Pancreas (tissue), 10 donors: ENCODE results near the gene DSCAM. TPM values are rescaled to one million over a fixed set of nuclear protein-coding genes. Genes with fewer than 3 reads are reported as not detected.

ENCODE experiments used
- ATAC-seq, 4 donors: fragments of 200-7000 bp; cut with Tn5 transposase; one replicate each; pipeline versions ENCODE4 v1.8.0 to v1.9.1; 2020; ENCODE audit warnings: mild to moderate bottlenecking in 4 of 4, moderate library complexity in 4 of 4
- DNase-seq, 6 donors: peaks; one replicate each; pipeline ENCODE4 v3.0.0-alpha.2; 2020
- FAIRE-seq: peaks from 2 replicates; lab custom pipeline; 2012; peaks lifted over from hg19 to GRCh38; lab: Jason Lieb, UNC
- H3K27ac ChIP-seq, 4 donors: fragments of 200-600 bp; sonication (generic); 1 replicate in 3 of 4; 2 replicates in 1 of 4; pipeline versions ENCODE4 v1.5.0 to v1.8.0; 2020
- H3K27me3 ChIP-seq, 4 donors: fragments of 200-600 bp; one replicate each; pipeline ENCODE4 v1.8.0; 2021
- H3K36me3 ChIP-seq, 3 donors: fragments of 200-600 bp; sonication (generic) in 1 of 3; one replicate each; pipeline versions ENCODE4 v1.5.0 to v1.8.0; 2020 to 2021
- H3K4me1 ChIP-seq, 3 donors: fragments of 200-600 bp; one replicate each; pipeline ENCODE4 v1.8.0; 2021
- H3K4me3 ChIP-seq, 4 donors: fragments of 200-600 bp; sonication (generic) in 2 of 4; one replicate each; pipeline versions ENCODE4 v1.5.0 to v1.8.0; 2020 to 2021
- H3K9me3 ChIP-seq, 4 donors: fragments of 200-600 bp; one replicate each; pipeline ENCODE4 v1.8.0; 2021
- WGBS, 2 donors: extraction: QIAGEN DNeasy Blood & Tissue Kit; methylation state at CpG; one replicate each; pipeline ENCODE4 v1.1.7; 2013; 5-methylcytosine and 5-hydroxymethylcytosine counted together
- intact Hi-C, 3 donors: fragments of 100-400 bp; cut with DNase I; formaldehyde crosslinking; loops; one replicate each; pipeline versions ENCODE4 v1.11.1 to v1.14.2; 2022
- polyA plus RNA-seq, 2 donors: library from polyadenylated mRNA; stranded (reverse); fragments of 200-250 nt; gene quantifications; one replicate each; pipeline ENCODE4 v1.2.3, GENCODE V29; 2013
- total RNA-seq, 6 donors: library from RNA; stranded (reverse); fragmentation: NEBNext Ultra II Directional in 4 of 6; extraction: Animal tissue kit (Norgen Biotek cat#: 25700) in 4 of 6; gene quantifications; one replicate each; pipeline versions ENCODE4 v1.2.1 to v1.2.4, GENCODE V29; 2021 to 2023
- TF ChIP-seq, protein P1 (sequence below), 4 donors: fragments of 200-600 bp; sonication (generic) in 3 of 4; IDR thresholded peaks; one replicate each; pipeline versions ENCODE4 v1.5.0 to v1.8.0; 2021; ENCODE audit warnings: antibody characterized with exemption in 4 of 4
- donor health status: healthy with polysubstance abuse.
- donor health status: DM: no; HTN: no; CAD: no; lungs with moderate emphysema.
- donor health status: DM: no; HTN: no; CAD: no.
- donor health status: control.
- donor health status: control.
- donor health status: Bipolar disorder and iron deficiency.
- donor health status: DM: yes; HTN: yes; CAD: no.
- donor health status: DM: no; HTN: no; CAD: no.
- donor health status: DM: no; HTN: no; CAD: no.
- donor health status: DM: yes; HTN: yes; CAD: no.

The DSCAM gene
- total and polyA plus RNA-seq, 8 donors: 0.05 to 0.77 (median 0.14) TPM

DNA sequence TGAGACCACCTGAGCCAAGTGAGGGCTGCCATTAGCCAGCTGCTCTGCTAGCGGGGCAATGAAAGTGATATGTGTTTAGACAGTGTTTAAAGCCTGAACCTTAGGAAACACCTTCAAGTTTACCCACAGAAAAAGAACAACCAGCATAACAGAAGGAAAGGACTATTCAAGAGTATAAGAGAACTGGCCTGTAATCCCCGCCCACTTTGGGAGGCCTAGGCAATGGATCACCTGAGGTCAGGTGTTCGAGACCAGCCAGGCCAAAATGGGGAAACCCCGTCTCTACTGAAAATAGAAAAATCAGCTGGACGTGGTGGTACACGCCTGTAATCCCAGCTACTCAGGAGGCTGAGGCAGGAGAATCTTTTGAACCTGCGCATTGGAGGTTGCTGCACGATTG lies 830.3 kb downstream of the DSCAM start:
- ATAC-seq: no peak
- Histone ChIP-seq H3K27ac (no peak overlapping the region), H3K4me1 (no peaks in the 10 kb centered on the region), H3K4me3 (no peak overlapping the region), H3K36me3 (no peaks in the 10 kb centered on the region), H3K27me3 (no peaks in the 10 kb centered on the region), H3K9me3 (no peaks in the 10 kb centered on the region)
- no peak for FAIRE-seq
- WGBS, 2 donors: 80 to 86% methylated on average over 8 of the region's 8 CpGs
- DNase-seq: no peak
- TF ChIP-seq, protein P1, sequence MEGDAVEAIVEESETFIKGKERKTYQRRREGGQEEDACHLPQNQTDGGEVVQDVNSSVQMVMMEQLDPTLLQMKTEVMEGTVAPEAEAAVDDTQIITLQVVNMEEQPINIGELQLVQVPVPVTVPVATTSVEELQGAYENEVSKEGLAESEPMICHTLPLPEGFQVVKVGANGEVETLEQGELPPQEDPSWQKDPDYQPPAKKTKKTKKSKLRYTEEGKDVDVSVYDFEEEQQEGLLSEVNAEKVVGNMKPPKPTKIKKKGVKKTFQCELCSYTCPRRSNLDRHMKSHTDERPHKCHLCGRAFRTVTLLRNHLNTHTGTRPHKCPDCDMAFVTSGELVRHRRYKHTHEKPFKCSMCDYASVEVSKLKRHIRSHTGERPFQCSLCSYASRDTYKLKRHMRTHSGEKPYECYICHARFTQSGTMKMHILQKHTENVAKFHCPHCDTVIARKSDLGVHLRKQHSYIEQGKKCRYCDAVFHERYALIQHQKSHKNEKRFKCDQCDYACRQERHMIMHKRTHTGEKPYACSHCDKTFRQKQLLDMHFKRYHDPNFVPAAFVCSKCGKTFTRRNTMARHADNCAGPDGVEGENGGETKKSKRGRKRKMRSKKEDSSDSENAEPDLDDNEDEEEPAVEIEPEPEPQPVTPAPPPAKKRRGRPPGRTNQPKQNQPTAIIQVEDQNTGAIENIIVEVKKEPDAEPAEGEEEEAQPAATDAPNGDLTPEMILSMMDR (IDR thresholded peaks at IDR 0.05): no peak
- intact Hi-C loops: no loop called here

DNA sequence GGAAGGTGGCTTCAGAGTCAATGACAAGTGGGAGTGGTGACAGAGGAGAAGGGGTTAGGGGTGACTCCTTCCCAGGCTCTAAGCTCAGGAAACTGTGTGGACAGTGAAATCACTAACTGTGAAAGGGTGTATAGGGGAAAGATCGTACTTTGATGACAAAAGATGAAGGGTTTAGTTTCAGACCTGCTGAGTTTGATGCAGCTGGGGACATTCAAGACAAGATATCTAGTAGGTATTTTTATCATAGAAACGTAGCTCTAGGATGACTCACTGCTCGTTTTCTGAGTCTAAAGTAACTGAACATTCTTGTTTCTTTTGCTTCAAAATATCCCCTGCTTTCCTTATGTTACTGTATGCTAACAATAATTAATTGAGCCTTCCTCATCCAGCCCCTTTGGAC lies 830.7 kb downstream of the DSCAM start:
- Histone ChIP-seq H3K4me3 (no peak overlapping the region), H3K27ac (no peak overlapping the region), H3K27me3 (no peaks in the 10 kb centered on the region), H3K36me3 (no peaks in the 10 kb centered on the region), H3K4me1 (no peaks in the 10 kb centered on the region), H3K9me3 (no peaks in the 10 kb centered on the region)
- 49 to 60% methylated on average over 3 of the region's 3 CpGs for WGBS, 2 donors
- TF ChIP-seq, protein P1 (IDR thresholded peaks at IDR 0.05): no peak
- FAIRE-seq (no peak), ATAC-seq (no peak), DNase-seq (no peak)
- intact Hi-C loops: no loop called here

DNA sequence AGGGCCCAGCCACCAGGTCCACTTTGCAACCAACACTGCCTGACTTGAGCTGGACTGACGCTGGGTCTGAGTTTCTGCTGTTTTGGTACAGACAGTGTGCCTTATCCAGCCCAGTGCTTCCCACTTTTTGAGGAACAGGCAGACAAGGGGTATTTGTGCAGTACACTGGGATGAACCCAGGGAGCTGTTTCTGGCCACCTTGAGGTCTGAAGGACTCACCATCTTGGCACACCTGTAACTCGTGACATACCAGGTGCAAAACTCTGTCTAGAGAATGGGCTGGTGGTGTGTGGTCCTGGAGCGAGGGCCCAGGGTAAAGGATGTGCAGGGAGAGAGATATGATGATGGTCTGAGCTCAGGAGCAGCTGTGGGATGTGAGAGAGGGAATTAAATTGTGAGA lies 831.1 kb downstream of the DSCAM start:
- TF ChIP-seq, protein P1 (IDR thresholded peaks at IDR 0.05): no peak
- intact Hi-C loops: no loop called here
- 61 to 77% methylated on average over 3 of the region's 3 CpGs for WGBS, 2 donors
- H3K4me1 ChIP-seq: no peaks in the 10 kb centered on the region
- ATAC-seq (no peak), DNase-seq (no peak), FAIRE-seq (no peak)
- no peak overlapping the region for H3K4me3 ChIP-seq
- H3K36me3 ChIP-seq: no peaks in the 10 kb centered on the region
- H3K27me3 ChIP-seq: no peaks in the 10 kb centered on the region
- H3K9me3 ChIP-seq: no peaks in the 10 kb centered on the region
- H3K27ac ChIP-seq: no peak overlapping the region

DNA sequence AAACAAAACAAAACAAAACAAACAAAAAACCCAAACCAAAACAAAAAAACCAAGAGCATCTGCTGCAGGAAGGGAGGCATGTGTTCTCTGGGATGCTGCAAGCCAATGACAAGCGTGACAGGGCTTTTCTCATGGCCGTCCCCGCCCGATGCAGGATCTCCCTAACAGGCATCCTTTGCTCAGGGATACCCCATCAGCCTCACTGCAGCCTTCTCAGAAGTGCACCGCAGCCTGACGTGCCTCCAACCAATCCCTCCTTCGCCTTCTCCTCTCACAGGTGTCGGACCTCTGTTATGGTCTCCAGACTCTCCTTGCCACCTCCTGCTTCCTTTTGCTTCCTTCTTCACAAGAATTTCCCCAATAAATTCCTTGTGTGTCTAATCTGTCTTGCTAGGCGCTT lies 832.6 kb downstream of the DSCAM start:
- intact Hi-C loops: no loop called here
- Histone ChIP-seq H3K9me3 (no peaks in the 10 kb centered on the region), H3K4me3 (no peak overlapping the region), H3K27me3 (no peaks in the 10 kb centered on the region), H3K27ac (no peak overlapping the region), H3K4me1 (no peaks in the 10 kb centered on the region), H3K36me3 (no peaks in the 10 kb centered on the region)
- no peak for FAIRE-seq
- TF ChIP-seq, protein P1 (IDR thresholded peaks at IDR 0.05): no peak
- no peak for DNase-seq
- no peak for ATAC-seq
- 76 to 87% methylated on average over 9 of the region's 9 CpGs for WGBS, 2 donors

DNA sequence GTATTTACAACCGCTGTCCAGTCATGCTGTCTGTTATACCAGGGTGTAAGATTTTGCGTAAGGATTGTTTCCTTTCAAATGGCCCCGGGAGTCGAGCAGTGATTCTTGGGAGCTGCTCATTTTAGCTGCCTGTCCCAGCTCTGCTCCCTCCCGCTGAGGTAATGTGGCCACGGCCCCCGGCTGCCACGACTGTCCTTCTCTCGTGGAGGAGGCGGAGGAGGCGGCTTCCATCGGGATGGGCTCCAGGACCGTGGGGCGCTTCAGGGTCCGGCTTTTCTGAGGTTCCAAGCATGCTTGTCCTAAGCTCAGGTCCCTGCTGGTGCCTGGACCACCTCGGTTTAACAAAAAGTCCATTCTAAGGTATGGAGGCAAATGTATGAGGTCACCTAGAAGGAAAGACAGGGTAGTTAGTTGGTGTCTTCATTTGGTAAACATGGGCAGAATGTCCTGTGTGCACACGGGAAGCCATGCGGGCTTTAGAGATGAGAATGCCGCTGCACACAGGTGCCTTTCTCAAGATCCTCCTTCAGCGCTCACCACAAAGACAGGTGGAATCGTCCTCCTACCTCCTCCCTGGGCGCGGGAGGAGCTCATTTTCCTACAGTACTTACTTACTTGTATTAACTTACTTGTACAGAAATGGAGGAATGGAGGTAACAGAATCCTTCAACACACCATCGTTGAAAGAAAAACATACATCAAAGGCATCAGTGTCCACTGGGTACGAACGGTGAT lies 833.8 kb downstream of the DSCAM start:
- no peak for DNase-seq
- Histone ChIP-seq H3K27me3 (no peaks in the 10 kb centered on the region), H3K4me1 (no peaks in the 10 kb centered on the region), H3K4me3 (no peak overlapping the region), H3K36me3 (no peaks in the 10 kb centered on the region), H3K9me3 (no peaks in the 10 kb centered on the region), H3K27ac (no peak overlapping the region)
- no peak for ATAC-seq
- 86 to 88% methylated on average over 26 of the region's 26 CpGs for WGBS, 2 donors
- FAIRE-seq: no peak
- TF ChIP-seq, protein P1 (IDR thresholded peaks at IDR 0.05): no peak
- intact Hi-C loops: no loop called here
